ENCODE measurements around the gene ERVH48-1. TPM values are rescaled to one million over a fixed set of nuclear protein-coding genes. Genes with fewer than 3 reads are reported as not detected.

Gene ERVH48-1
- total RNA-seq (2022) (not detected in 2 replicates), Bru-seq, nascent RNA (not detected), BruChase-seq, experiment 1, labeled RNA remaining after a 6-hour chase (percentile 18 among the genes with signal in this experiment), BruChase-seq, experiment 2, labeled RNA remaining after a 2-hour chase (percentile 15 among the genes with signal in this experiment)
- long read RNA-seq, result 0 reads

- Mint-ChIP-seq H3K27me3 (ENCODE audit: insufficient read depth, unreplicated experiment) (no peaks in the 10 kb centered on the region), H3K36me3 (ENCODE audit: insufficient read depth, unreplicated experiment) (peaks cover 5% of the 10 kb centered on the region), H3K27ac (ENCODE audit: low read depth, unreplicated experiment) (peak within 1 kb of the TSS; percentile 86), H3K9me3 (ENCODE audit: unreplicated experiment) (no peaks in the 10 kb centered on the region), H3K4me3 (ENCODE audit: unreplicated experiment) (no peak within 1 kb of the TSS), H3K4me1 (ENCODE audit: insufficient read depth, unreplicated experiment) (peaks cover 11% of the 10 kb centered on the region)
- BruUV-seq (replicated peaks), result no TSS peak
- ChIA-PET POLR2A (no interaction called here), CTCF (no interaction called here)
- TF ChIP-seq CTCF (IDR thresholded peaks at IDR 0.05; ENCODE audit: unreplicated experiment), result no peak
- intact Hi-C loops (cut with micrococcal nuclease), result loop anchor here (2.0 kb wide), 1 partner anchor 49 kb away; the partner anchor contains the start of gene PKNOX1
- DNase-seq (ENCODE audit: unreplicated experiment), result no peak
Measured at GRCh38 chr21:42925114-42925926, at the start of gene ERVH48-1. Gene ERVH48-1, minus strand, starts transcription at chr21:42925630. Its CDS starts 6,624 bp downstream, at chr21:42919006.

- Mint-ChIP-seq H3K4me3 (ENCODE audit: unreplicated experiment) (peak within 1 kb of the TSS; percentile 81), H3K36me3 (ENCODE audit: insufficient read depth, unreplicated experiment) (peaks cover 25% of the 10 kb centered on the region), H3K27me3 (ENCODE audit: insufficient read depth, unreplicated experiment) (no peaks in the 10 kb centered on the region), H3K9me3 (ENCODE audit: unreplicated experiment) (no peaks in the 10 kb centered on the region), H3K4me1 (ENCODE audit: insufficient read depth, unreplicated experiment) (peaks cover 7% of the 10 kb centered on the region), H3K27ac (ENCODE audit: low read depth, unreplicated experiment) (peak within 1 kb of the TSS; percentile 90)
- TF ChIP-seq CTCF (IDR thresholded peaks at IDR 0.05; ENCODE audit: unreplicated experiment), result no peak
- BruUV-seq (replicated peaks), result no TSS peak
- intact Hi-C loops (cut with micrococcal nuclease), result loop anchor here (1.0 to 2.0 kb wide), 3 partner anchors 19 to 49 kb away; partner anchors contain the start of gene ERVH48-1
- DNase-seq (ENCODE audit: unreplicated experiment), result peak; percentile 99
- ChIA-PET POLR2A (interaction anchor here (0.6 to 2.4 kb wide), 14 partner anchors 9 to 670 kb away, joined by 3 to 19 read pairs (median 4); partner anchors contain the start of gene NDUFV3), CTCF (interaction anchor here (0.6 kb wide), 1 partner anchor 133 kb away, joined by 3 read pairs; no protein-coding TSS in a partner anchor)
Measured at GRCh38 chr21:42973991-42974831, 48.8 kb upstream of the ERVH48-1 start, which contains the start of gene PKNOX1. Gene PKNOX1, plus strand, starts transcription at chr21:42974562. Its CDS starts 29,820 bp downstream, at chr21:43004382.

GRCh38 chr21:42973309-42973990 lies 48.0 kb upstream of the ERVH48-1 start:
- peak overlapping the region; percentile 81 for H3K4me3 Mint-ChIP-seq (ENCODE audit: unreplicated experiment)
- no peaks in the 10 kb centered on the region for H3K27me3 Mint-ChIP-seq (ENCODE audit: insufficient read depth, unreplicated experiment)
- no peaks in the 10 kb centered on the region for H3K9me3 Mint-ChIP-seq (ENCODE audit: unreplicated experiment)
- peak overlapping the region; percentile 80 for H3K27ac Mint-ChIP-seq (ENCODE audit: low read depth, unreplicated experiment)
- ChIA-PET CTCF (no interaction called here), POLR2A (interaction anchor here (0.5 to 2.4 kb wide), 14 partner anchors 8 to 623 kb away, joined by 3 to 19 read pairs (median 4); partner anchors contain the start of gene NDUFV3)
- peaks cover 17% of the 10 kb centered on the region for H3K36me3 Mint-ChIP-seq (ENCODE audit: insufficient read depth, unreplicated experiment)
- DNase-seq (ENCODE audit: unreplicated experiment), result no peak
- peaks cover 7% of the 10 kb centered on the region for H3K4me1 Mint-ChIP-seq (ENCODE audit: insufficient read depth, unreplicated experiment)
- TF ChIP-seq CTCF (IDR thresholded peaks at IDR 0.05; ENCODE audit: unreplicated experiment), result no peak
- BruUV-seq (replicated peaks), result no TSS peak
- intact Hi-C loops (cut with micrococcal nuclease), result no loop called here
